Adrenal gland (tissue), 5 donors: ENCODE results near the gene ERCC5.

Experiments
- POLR2A ChIP-seq, 2 donors: fragments of 450-650 bp; IDR thresholded peaks; one replicate each; pipeline ENCODE4 v1.6.1; 2017; ENCODE audit warnings: antibody characterized with exemption in 2 of 2, mild to moderate bottlenecking in 2 of 2, moderate library complexity in 1 of 2
- TF ChIP-seq, protein P1 (sequence below), 6 experiments: fragments of 450-650 bp in 4 of 6; fragments of 200-600 bp in 2 of 6; sonication (generic) in 1 of 6; IDR thresholded peaks; 1 replicate in 5 of 6; 2 replicates in 1 of 6; pipeline versions ENCODE4 v1.5.1 to v1.8.0; 2016 to 2021; ENCODE audit warnings: antibody characterized with exemption in 6 of 6, mild to moderate bottlenecking in 2 of 6, moderate library complexity in 1 of 6
- donor health status: DM: no; HTN: no; CAD: no.

DNA sequence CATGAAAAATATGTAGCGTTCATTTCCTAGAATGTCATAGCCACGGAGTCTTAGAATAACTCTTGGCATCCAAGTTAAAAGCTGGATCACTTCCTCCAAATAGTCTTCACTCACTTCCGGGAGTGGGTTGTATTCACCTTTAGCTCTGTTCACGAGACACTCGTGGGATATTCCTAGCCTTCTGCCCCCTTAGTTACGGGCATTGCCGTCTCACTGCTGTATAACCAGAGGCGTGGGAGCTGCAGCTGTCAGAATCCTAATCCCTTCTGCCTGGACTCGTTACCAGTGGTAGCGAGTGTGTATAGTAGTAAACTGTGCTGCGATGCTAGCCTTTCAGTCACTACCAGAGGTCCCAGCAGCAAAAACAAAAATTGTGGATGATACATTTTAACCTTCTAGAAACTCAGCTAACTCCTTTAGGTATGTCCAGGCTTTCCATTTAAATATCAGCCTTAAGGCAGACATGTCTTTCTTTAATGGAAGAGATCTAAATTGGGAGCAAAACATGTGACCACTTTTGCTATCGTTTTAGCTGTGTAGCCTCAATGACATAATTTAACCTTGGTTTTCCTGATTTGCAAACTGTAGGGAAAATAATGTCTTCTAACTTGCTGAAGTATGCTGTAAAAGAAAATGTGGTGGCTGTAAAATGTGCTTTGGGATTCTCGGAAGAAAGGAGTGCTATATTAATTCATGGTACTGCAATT lies 34.1 kb downstream of the ERCC5 start:
- TF ChIP-seq, protein P1, sequence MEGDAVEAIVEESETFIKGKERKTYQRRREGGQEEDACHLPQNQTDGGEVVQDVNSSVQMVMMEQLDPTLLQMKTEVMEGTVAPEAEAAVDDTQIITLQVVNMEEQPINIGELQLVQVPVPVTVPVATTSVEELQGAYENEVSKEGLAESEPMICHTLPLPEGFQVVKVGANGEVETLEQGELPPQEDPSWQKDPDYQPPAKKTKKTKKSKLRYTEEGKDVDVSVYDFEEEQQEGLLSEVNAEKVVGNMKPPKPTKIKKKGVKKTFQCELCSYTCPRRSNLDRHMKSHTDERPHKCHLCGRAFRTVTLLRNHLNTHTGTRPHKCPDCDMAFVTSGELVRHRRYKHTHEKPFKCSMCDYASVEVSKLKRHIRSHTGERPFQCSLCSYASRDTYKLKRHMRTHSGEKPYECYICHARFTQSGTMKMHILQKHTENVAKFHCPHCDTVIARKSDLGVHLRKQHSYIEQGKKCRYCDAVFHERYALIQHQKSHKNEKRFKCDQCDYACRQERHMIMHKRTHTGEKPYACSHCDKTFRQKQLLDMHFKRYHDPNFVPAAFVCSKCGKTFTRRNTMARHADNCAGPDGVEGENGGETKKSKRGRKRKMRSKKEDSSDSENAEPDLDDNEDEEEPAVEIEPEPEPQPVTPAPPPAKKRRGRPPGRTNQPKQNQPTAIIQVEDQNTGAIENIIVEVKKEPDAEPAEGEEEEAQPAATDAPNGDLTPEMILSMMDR (IDR thresholded peaks at IDR 0.05), result no peak
- TF ChIP-seq POLR2A (IDR thresholded peaks at IDR 0.05), result no peak
